B cell (primary cell): Measurements from ENCODE around the gene COLEC12. TPM values are rescaled to one million over a fixed set of nuclear protein-coding genes. Genes with fewer than 3 reads are reported as not detected.

Experiments used
- ATAC-seq: fragments of 200-7000 bp; cut with Tn5 transposase; one replicate; pipeline ENCODE4 v1.10.0; 2021; ENCODE audit warnings: low read depth, mild to moderate bottlenecking, moderate number of reproducible peaks, moderate library complexity
- CTCF ChIA-PET: fragments of 350-600 bp; sonication (Branson Sonifier 250); formaldehyde crosslinking; loops from one replicate; lab custom pipeline; 2021; ENCODE audit warnings: antibody characterized with exemption, inconsistent platforms; lab: Charles Lee
- POLR2A ChIA-PET: fragments of 350-600 bp; sonication (Branson Sonifier 250); formaldehyde crosslinking; loops from one replicate; lab custom pipeline; 2021; ENCODE audit warnings: antibody characterized with exemption; lab: Charles Lee
- DNase-seq: peaks from one replicate; pipeline ENCODE4 v3.0.0; 2013
- H2AFZ ChIP-seq: 2 replicates; pipeline ENCODE4 v1.6.1; 2012; ENCODE audit warnings: mild to moderate bottlenecking, low read depth, low read length; ENCODE audit not compliant: insufficient read depth, poor library complexity, severe bottlenecking
- H3K27ac ChIP-seq, 2 donors: 1 replicate in 1 of 2; 2 replicates in 1 of 2; pipeline ENCODE4 v1.5.1; 2012 to 2013; ENCODE audit warnings: low read length in 2 of 2, mild to moderate bottlenecking in 2 of 2, moderate library complexity in 1 of 2
- H3K27me3 ChIP-seq, 4 experiments: fragments of 200-600 bp in 1 of 4; sonication (generic) in 1 of 4; replicated peaks in 1 of 4; 1 replicate in 2 of 4; 2 replicates in 2 of 4; pipeline versions ENCODE4 v1.6.1 to v1.7.0; 2013 to 2016; ENCODE audit warnings: low read length in 3 of 4, mild to moderate bottlenecking in 2 of 4, mixed read lengths in 1 of 4, moderate library complexity in 1 of 4; ENCODE audit not compliant: insufficient read depth in 4 of 4, control insufficient read depth in 3 of 4; ENCODE audit errors: control extremely low read depth in 1 of 4
- H3K36me3 ChIP-seq, 2 experiments: replicated peaks in 1 of 2; 1 replicate in 1 of 2; 2 replicates in 1 of 2; pipeline versions ENCODE4 v1.6.1 to v1.7.1; 2013; ENCODE audit warnings: low read length in 1 of 2; ENCODE audit not compliant: insufficient read depth in 2 of 2, control insufficient read depth in 1 of 2; ENCODE audit errors: control extremely low read depth in 1 of 2, extremely low read depth in 1 of 2
- H3K4me1 ChIP-seq, 2 donors: fragments of 200-600 bp in 1 of 2; sonication (generic) in 1 of 2; 1 replicate in 1 of 2; 2 replicates in 1 of 2; pipeline versions ENCODE4 v1.5.1 to v1.6.1; 2013 to 2017; ENCODE audit warnings: low read length in 2 of 2; ENCODE audit not compliant: control insufficient read depth in 2 of 2, insufficient read depth in 2 of 2
- H3K4me2 ChIP-seq: replicated peaks from 2 replicates; pipeline ENCODE3; 2012; ENCODE audit warnings: mild to moderate bottlenecking, low read depth, low read length; ENCODE audit not compliant: poor library complexity, severe bottlenecking
- H3K4me3 ChIP-seq, 5 experiments: fragments of 200-600 bp in 1 of 5; sonication (generic) in 1 of 5; 1 replicate in 3 of 5; 2 replicates in 2 of 5; pipeline versions ENCODE4 v1.5.1 to v1.7.0; 2011 to 2016; ENCODE audit warnings: low read length in 4 of 5, mild to moderate bottlenecking in 4 of 5, low read depth in 2 of 5, control low read depth in 1 of 5, moderate library complexity in 1 of 5; ENCODE audit not compliant: insufficient read depth in 1 of 5; ENCODE audit errors: control extremely low read depth in 1 of 5, extremely low read depth in 1 of 5
- H3K79me2 ChIP-seq: fragments of 200-600 bp; sonication (generic); one replicate; pipeline ENCODE4 v1.6.0; 2016; ENCODE audit warnings: low read length; ENCODE audit not compliant: control insufficient read depth, insufficient read depth
- H3K9ac ChIP-seq: fragments of 200-600 bp; sonication (generic); 2 replicates; pipeline ENCODE4 v1.6.1; 2017; ENCODE audit warnings: mild to moderate bottlenecking, low read length, moderate library complexity
- H3K9me3 ChIP-seq, 3 donors: one replicate each; pipeline versions ENCODE4 v1.6.1 to v1.7.1; 2013; ENCODE audit warnings: low read length in 2 of 3; ENCODE audit not compliant: control insufficient read depth in 2 of 3, insufficient read depth in 1 of 3; ENCODE audit errors: control extremely low read depth in 1 of 3
- H4K20me1 ChIP-seq: 2 replicates; pipeline ENCODE4 v1.6.0; 2012; ENCODE audit warnings: mild to moderate bottlenecking, low read length; ENCODE audit not compliant: insufficient read depth, control insufficient read depth, poor library complexity, severe bottlenecking
- H3K27ac Mint-ChIP-seq: one replicate; pipeline ENCODE4 v1.8.0; 2021; ENCODE audit warnings: mixed read lengths
- H3K27me3 Mint-ChIP-seq: one replicate; pipeline ENCODE4 v1.8.0; 2021; ENCODE audit warnings: mixed read lengths
- H3K4me1 Mint-ChIP-seq: one replicate; pipeline ENCODE4 v1.8.0; 2021; ENCODE audit warnings: mixed read lengths
- H3K4me3 Mint-ChIP-seq: one replicate; pipeline ENCODE4 v1.8.0; 2021; ENCODE audit warnings: mixed read lengths
- H3K9me3 Mint-ChIP-seq: one replicate; pipeline ENCODE4 v1.8.0; 2022; ENCODE audit warnings: mixed read lengths; ENCODE audit not compliant: insufficient read depth
- CTCF ChIP-seq: fragments of 200-600 bp; IDR thresholded peaks from one replicate; pipeline ENCODE4 v1.8.0; 2022; ENCODE audit warnings: antibody characterized with exemption, mild to moderate bottlenecking
- EZH2 ChIP-seq: IDR thresholded peaks from 2 replicates; pipeline ENCODE4 v1.6.1; 2012; ENCODE audit warnings: borderline replicate concordance, low read depth, mild to moderate bottlenecking, moderate library complexity, low read length; ENCODE audit not compliant: insufficient read depth, poor library complexity, severe bottlenecking
- WGBS: methylation state at CpG from one replicate; pipeline ENCODE4 v1.1.5; 2013; ENCODE audit warnings: missing lambda C conversion rate; ENCODE audit not compliant: insufficient coverage; 5-methylcytosine and 5-hydroxymethylcytosine counted together
- intact Hi-C: fragments of 100-400 bp; cut with micrococcal nuclease; formaldehyde crosslinking; loops from one replicate; pipeline ENCODE4 v1.10.0; 2022
- polyA plus RNA-seq: library from polyadenylated mRNA; depleted of rRNA; stranded (reverse); fragments of >200 nt; gene quantifications from 2 replicates; pipeline ENCODE4 v1.2.3, GENCODE V29; 2012
- total RNA-seq, 2 donors: library from RNA; stranded (reverse); fragments of 120-200 nt in 1 of 2; gene quantifications; 1 replicate in 1 of 2; 2 replicates in 1 of 2; pipeline versions ENCODE4 v1.2.3 to v1.2.4, GENCODE V29; 2013 to 2022

The COLEC12 gene
- total and polyA plus RNA-seq, 2 donors (not counting 1 experiment from before 2014, with no cell fraction given) = not detected

GRCh38 chr18:302097-302496, 198.4 kb downstream of the COLEC12 start:
- H3K27ac Mint-ChIP-seq = no peak overlapping the region
- H3K9me3 Mint-ChIP-seq = no peaks in the 10 kb centered on the region

GRCh38 chr18:297936-298335, 202.6 kb downstream of the COLEC12 start:
- Mint-ChIP-seq H3K9me3 (peaks cover 2% of the 10 kb centered on the region), H3K27ac (no peak overlapping the region), H3K27me3 (peaks cover 12% of the 10 kb centered on the region), H3K4me3 (no peak overlapping the region), H3K4me1 (no peaks in the 10 kb centered on the region)
- no peaks in the 10 kb centered on the region for H3K27me3 ChIP-seq
- no peak overlapping the region for H3K27ac ChIP-seq
- H3K9ac ChIP-seq = no peak overlapping the region
- 62% methylated on average over 2 of the region's 2 CpGs for WGBS
- H3K4me1 ChIP-seq = no peaks in the 10 kb centered on the region
- ChIA-PET CTCF (no interaction called here), POLR2A (no interaction called here)
- no peaks in the 10 kb centered on the region for H4K20me1 ChIP-seq
- H3K9me3 ChIP-seq = no peaks in the 10 kb centered on the region
- ATAC-seq (no peak), DNase-seq (no peak)
- no peak overlapping the region for H3K4me2 ChIP-seq
- H2AFZ ChIP-seq = no peak overlapping the region
- H3K36me3 ChIP-seq = no peaks in the 10 kb centered on the region
- TF ChIP-seq CTCF = no peak
- no peak for TF ChIP-seq EZH2
- no peak overlapping the region for H3K4me3 ChIP-seq
- H3K79me2 ChIP-seq = no peaks in the 10 kb centered on the region
- intact Hi-C loops = no loop called here

More at GRCh38 chr18:302097-302496, 198.4 kb downstream of the COLEC12 start:
- DNase-seq = no peak
- ChIA-PET CTCF (no interaction called here), POLR2A (no interaction called here)
- H3K79me2 ChIP-seq = no peaks in the 10 kb centered on the region
- H3K9me3 ChIP-seq = no peaks in the 10 kb centered on the region
- TF ChIP-seq EZH2 (no peak), CTCF (no peak)
- no peak overlapping the region for H3K27ac ChIP-seq
- no peaks in the 10 kb centered on the region for H4K20me1 ChIP-seq
- 100% methylated on average over 3 of the region's 7 CpGs for WGBS
- H3K27me3 Mint-ChIP-seq = peaks cover 13% of the 10 kb centered on the region
- no peak overlapping the region for H2AFZ ChIP-seq
- H3K4me3 Mint-ChIP-seq = no peak overlapping the region
- intact Hi-C loops = no loop called here
- H3K4me2 ChIP-seq = no peak overlapping the region
- no peak for ATAC-seq
- no peak overlapping the region for H3K4me3 ChIP-seq
- H3K4me1 Mint-ChIP-seq = no peaks in the 10 kb centered on the region
- no peak overlapping the region for H3K9ac ChIP-seq
- H3K27me3 ChIP-seq = no peaks in the 10 kb centered on the region
- no peaks in the 10 kb centered on the region for H3K36me3 ChIP-seq
- H3K4me1 ChIP-seq = no peaks in the 10 kb centered on the region
